Parathyroid adenoma (tissue), 2 donors: ENCODE data around the gene TMEM87B.

Source experiments
- H2AFZ ChIP-seq: fragments of 300-600 bp; sonication (generic); one replicate; pipeline ENCODE4 v1.7.0; 2017; ENCODE audit warnings: antibody characterized with exemption, mild to moderate bottlenecking
- H3K27ac ChIP-seq: fragments of 300-600 bp; sonication (generic); one replicate; pipeline ENCODE4 v1.7.0; 2017
- H3K27me3 ChIP-seq: fragments of 300-600 bp; sonication (generic); one replicate; pipeline ENCODE4 v1.7.0; 2017; ENCODE audit warnings: low read length; ENCODE audit not compliant: control insufficient read depth, insufficient read depth
- H3K36me3 ChIP-seq: fragments of 300-600 bp; sonication (generic); one replicate; pipeline ENCODE4 v1.7.0; 2017; ENCODE audit warnings: low read length; ENCODE audit not compliant: control insufficient read depth, insufficient read depth
- H3K4me1 ChIP-seq: fragments of 300-600 bp; sonication (generic); one replicate; pipeline ENCODE4 v1.7.0; 2017; ENCODE audit warnings: control low read depth
- H3K4me2 ChIP-seq: fragments of 300-600 bp; sonication (generic); one replicate; pipeline ENCODE4 v1.7.0; 2017; ENCODE audit warnings: low read length
- H3K4me3 ChIP-seq: fragments of 300-600 bp; sonication (generic); one replicate; pipeline ENCODE4 v1.7.0; 2017; ENCODE audit warnings: low read depth, low read length
- H3K79me2 ChIP-seq: fragments of 300-600 bp; sonication (generic); one replicate; pipeline ENCODE4 v1.7.0; 2017; ENCODE audit warnings: control low read depth
- H3K9ac ChIP-seq: fragments of 300-600 bp; sonication (generic); one replicate; pipeline ENCODE4 v1.7.0; 2017; ENCODE audit warnings: mild to moderate bottlenecking
- H3K9me3 ChIP-seq: fragments of 300-600 bp; sonication (generic); one replicate; pipeline ENCODE4 v1.7.0; 2017; ENCODE audit warnings: low read length; ENCODE audit not compliant: control insufficient read depth
- TF ChIP-seq, protein P1 (sequence below): fragments of 300-600 bp; sonication (generic); IDR thresholded peaks from one replicate; pipeline ENCODE4 v1.7.0; 2017; ENCODE audit warnings: antibody characterized with exemption, mild to moderate bottlenecking
- donor health status: primary hyperparathyroidism.

Gene TMEM87B, protein sequence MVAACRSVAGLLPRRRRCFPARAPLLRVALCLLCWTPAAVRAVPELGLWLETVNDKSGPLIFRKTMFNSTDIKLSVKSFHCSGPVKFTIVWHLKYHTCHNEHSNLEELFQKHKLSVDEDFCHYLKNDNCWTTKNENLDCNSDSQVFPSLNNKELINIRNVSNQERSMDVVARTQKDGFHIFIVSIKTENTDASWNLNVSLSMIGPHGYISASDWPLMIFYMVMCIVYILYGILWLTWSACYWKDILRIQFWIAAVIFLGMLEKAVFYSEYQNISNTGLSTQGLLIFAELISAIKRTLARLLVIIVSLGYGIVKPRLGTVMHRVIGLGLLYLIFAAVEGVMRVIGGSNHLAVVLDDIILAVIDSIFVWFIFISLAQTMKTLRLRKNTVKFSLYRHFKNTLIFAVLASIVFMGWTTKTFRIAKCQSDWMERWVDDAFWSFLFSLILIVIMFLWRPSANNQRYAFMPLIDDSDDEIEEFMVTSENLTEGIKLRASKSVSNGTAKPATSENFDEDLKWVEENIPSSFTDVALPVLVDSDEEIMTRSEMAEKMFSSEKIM

DNA sequence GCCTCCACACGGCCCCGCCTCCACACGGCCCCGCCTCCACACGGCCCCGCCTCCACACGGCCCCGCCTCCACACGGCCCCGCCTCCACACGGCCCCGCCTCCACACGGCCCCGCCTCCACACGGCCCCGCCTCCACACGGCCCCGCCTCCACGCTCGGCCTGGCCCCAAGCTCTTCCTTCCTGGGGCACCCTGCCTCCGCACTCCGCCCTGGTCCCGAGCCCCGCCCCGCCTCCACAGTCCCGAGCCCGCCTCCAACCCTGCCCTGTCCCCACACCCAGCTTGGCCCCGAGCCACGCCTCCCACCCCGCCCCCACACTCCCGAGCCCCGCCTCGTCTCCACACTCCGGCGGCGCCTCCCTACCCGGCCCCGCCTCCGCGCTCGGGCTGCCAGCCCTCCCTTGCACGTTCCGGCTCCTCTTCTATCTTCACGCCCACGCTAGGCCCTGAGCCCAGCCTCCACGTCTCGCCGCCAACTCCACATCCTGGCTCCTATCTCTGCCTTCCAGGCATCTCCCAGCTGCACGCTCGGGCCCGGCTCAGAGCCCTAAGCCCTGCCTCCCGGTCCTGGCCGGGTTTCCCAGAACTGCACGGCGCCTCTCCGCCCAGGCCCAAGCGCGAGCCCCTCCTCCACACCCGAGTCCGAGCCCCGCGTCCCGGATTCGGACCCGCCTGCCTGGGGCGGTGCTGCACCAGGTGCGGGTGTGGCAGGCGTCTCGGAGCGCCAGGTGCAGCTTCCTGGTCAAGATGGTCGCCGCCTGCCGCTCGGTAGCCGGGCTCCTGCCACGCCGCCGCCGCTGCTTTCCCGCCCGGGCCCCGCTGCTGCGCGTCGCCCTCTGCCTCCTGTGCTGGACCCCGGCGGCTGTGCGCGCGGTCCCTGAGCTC, at the start of gene TMEM87B:
TSS of gene TMEM87B (plus strand) at position 423 of the 883 bp plus-strand sequence. CDS start at position 746, 323 bp downstream.
- H3K9me3 ChIP-seq = no peaks in the 10 kb centered on the region
- peak within 1 kb of the TSS; percentile 93 for H3K27ac ChIP-seq
- peaks cover 24% of the 10 kb centered on the region for H3K79me2 ChIP-seq
- H3K9ac ChIP-seq = peak within 1 kb of the TSS; percentile 20
- H2AFZ ChIP-seq = peak within 1 kb of the TSS; percentile 95
- H3K4me1 ChIP-seq = peaks cover 6% of the 10 kb centered on the region
- TF ChIP-seq, protein P1, sequence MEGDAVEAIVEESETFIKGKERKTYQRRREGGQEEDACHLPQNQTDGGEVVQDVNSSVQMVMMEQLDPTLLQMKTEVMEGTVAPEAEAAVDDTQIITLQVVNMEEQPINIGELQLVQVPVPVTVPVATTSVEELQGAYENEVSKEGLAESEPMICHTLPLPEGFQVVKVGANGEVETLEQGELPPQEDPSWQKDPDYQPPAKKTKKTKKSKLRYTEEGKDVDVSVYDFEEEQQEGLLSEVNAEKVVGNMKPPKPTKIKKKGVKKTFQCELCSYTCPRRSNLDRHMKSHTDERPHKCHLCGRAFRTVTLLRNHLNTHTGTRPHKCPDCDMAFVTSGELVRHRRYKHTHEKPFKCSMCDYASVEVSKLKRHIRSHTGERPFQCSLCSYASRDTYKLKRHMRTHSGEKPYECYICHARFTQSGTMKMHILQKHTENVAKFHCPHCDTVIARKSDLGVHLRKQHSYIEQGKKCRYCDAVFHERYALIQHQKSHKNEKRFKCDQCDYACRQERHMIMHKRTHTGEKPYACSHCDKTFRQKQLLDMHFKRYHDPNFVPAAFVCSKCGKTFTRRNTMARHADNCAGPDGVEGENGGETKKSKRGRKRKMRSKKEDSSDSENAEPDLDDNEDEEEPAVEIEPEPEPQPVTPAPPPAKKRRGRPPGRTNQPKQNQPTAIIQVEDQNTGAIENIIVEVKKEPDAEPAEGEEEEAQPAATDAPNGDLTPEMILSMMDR = peak; percentile 12
- no peaks in the 10 kb centered on the region for H3K27me3 ChIP-seq
- H3K4me2 ChIP-seq = peak within 1 kb of the TSS; percentile 97
- H3K4me3 ChIP-seq = peak within 1 kb of the TSS; percentile 86
- H3K36me3 ChIP-seq = no peaks in the 10 kb centered on the region

DNA sequence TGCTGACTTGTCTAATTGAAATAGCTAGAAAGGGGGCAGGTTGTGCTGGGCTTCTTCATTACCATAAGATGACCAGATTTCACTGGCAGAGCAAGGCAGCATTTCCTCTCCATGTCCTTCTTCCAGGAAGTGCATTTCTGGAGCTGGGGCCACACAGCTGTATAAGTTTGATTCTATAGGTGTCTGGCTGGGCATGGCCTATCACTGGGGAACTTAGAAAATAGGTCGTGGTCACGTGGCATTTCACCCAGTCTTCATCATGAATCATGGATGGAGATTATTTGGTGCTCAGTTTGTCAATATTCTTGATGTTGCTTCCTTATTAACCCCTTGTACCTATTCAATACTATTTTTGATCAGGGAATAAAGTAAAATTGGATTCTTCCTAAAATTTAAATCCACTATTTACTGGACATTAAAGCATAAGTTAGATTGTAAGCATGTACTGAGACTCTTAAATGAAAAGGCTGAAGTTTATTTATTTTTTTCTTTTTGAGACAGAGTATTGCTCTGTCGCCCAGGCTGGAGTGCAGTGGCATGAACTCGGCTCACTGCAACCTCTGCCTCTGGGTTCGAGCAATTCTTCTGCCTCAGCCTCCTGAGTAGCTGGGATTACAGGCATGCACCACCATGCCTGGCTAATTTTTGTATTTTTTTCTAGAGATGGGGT, 49.5 kb upstream of the TMEM87B start:
- Histone ChIP-seq H3K9me3 (no peaks in the 10 kb centered on the region), H3K4me1 (no peaks in the 10 kb centered on the region), H3K9ac (no peak overlapping the region), H3K27me3 (no peaks in the 10 kb centered on the region), H2AFZ (no peak overlapping the region), H3K27ac (no peak overlapping the region), H3K4me2 (no peak overlapping the region), H3K36me3 (no peaks in the 10 kb centered on the region), H3K4me3 (no peak overlapping the region), H3K79me2 (no peaks in the 10 kb centered on the region)
- TF ChIP-seq, protein P1 = no peak

DNA sequence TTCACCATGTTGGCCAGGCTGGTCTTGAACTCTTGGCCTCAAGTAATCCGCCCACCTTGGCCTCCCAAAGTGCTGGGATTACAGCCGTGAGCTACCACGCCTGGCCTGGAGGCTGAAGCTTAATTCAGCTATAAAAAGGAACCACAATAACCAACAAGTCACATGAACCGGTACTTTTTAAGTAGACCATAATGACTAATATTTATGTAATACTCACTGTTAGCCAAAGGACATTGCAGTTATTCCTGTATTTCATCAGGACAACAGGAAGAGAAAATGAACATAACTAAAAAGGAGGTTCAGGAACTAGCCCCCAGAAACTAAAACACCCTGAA, 49.0 kb upstream of the TMEM87B start:
- Histone ChIP-seq H3K9me3 (no peaks in the 10 kb centered on the region), H3K79me2 (no peaks in the 10 kb centered on the region), H3K9ac (no peak overlapping the region), H3K4me1 (no peaks in the 10 kb centered on the region), H2AFZ (no peak overlapping the region), H3K27ac (no peak overlapping the region), H3K4me2 (no peak overlapping the region), H3K4me3 (no peak overlapping the region), H3K36me3 (no peaks in the 10 kb centered on the region), H3K27me3 (no peaks in the 10 kb centered on the region)
- TF ChIP-seq, protein P1 = no peak

DNA sequence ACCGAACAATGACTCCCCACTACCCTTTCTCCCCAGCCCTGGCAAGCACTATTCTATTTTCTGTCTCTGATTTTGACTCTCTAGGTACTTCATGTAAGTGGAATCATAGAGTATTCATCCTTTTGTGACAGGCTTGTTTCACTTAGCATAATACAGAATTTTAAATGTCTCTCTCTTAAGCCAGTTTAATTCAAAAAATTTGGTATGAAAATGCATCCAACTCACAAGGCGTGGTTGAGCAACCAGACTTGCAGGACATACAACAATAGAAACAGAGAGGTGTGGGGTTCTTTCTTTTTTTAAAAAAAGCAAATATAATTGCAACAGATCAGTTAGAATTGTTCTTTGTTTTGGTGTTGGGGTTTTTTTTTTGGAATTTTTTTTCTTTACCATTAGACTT, 47.6 kb upstream of the TMEM87B start:
- Histone ChIP-seq H3K27ac (no peak overlapping the region), H3K36me3 (no peaks in the 10 kb centered on the region), H3K4me3 (no peak overlapping the region), H2AFZ (no peak overlapping the region), H3K9ac (no peak overlapping the region), H3K9me3 (no peaks in the 10 kb centered on the region), H3K79me2 (no peaks in the 10 kb centered on the region), H3K4me2 (no peak overlapping the region), H3K27me3 (no peaks in the 10 kb centered on the region), H3K4me1 (no peaks in the 10 kb centered on the region)
- TF ChIP-seq, protein P1 = no peak
